Measurements from ENCODE around the gene DDX10.

The DDX10 gene

DNA sequence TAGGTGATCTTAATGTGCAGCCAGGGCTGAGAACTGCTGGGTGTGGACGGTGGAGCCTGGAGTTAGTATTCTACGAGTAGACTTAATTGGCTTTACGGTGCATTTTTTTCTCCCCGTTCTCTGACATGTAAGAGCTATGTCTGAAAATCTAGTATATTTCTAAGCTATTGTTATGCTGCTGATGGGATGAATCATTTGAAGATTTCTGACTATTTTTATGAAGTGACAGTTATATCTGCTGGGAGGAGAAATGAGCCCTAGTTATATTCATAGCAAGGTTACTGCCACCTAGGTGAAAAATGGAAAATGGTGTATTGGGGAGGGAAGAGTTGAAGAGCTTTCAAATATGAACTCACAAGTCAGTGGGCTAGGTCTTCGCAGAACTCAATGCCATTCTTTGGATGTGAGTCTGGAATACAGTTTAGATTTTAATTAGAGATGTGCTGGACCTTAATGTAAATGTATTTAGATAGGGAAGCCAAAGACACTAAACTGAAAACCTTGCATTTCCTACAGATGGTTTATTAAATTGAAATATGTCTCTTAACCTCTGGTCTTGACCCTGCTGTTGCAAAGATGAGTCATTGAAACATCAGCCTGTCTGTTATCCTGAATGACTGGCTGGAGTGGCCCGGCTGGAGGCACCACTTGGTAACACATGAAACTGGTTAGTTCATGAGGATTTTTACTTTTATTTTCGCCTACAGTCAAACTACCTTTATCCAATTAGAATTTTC is 293.7 kb downstream of the DDX10 start:
- no peak for DNase-seq

DNA sequence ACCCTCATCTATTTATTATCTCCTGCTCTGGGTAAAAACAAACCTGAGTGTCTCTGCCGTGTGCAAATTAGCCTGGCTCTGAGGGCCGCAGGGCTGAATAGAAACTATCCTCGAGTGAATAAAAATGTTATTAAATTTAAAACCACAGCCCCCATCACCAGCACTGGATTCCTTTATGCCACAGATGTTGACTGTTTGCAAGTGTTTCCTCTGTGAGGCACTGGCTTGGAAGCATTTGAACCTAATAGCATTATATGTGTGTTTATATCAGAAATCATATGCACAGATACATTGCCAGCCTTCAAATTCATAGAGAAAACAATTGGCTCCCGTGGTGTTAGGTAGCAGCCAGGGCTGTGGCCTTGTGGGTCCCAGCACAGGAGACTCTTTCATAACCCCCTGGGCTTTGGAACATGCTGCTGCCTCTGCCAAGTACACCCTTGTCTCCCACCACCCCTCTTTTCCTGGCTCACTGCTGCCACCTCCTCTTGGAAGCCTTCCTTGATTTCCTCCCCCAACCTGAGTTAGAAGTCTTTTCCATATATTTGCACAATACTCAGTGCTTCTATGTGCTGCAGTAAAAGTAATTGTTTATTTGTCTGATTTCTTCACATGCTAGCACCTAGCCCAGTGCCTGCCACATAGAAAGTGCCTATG is 294.4 kb downstream of the DDX10 start:
- DNase-seq = no peak

DNA sequence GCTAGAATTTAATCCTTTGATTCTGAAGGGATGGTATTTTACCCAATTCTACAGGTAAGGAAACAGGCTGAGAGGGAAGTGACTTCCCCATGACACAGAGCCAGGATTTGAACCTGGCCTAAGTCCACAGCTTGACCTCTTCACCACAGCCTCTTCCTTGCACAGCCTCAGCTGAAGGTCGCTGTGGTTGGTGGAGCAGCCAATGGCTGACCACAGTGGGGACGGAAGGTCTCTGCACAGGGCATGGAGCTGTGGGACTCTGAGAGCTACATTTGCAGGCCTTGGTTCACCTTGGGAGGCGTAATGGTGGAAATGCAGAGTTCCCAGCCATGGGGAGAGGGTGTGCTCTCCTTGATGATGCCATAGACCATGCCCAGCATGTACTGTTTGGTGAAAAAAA is 295.0 kb downstream of the DDX10 start:
- no peak for DNase-seq

DNA sequence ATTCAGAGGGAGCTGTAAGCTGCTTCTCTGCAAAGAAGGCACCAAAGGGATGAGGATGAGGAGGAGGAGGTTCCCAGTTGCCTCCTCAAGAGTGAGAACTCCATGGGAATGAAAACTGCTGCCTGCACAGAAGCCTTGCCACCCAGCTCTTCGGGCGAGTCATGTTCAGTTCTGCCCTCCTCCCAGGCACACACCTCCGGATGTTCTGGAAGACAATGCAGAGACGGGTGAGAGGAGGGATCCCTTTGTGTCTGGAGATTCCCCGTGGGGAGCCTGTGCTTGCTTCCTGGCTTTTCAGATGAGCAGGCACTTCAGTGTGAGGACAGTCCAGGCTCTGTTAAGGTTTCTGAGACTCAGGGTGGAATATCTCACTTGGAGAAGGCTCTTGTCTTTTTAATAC is 295.6 kb downstream of the DDX10 start:
- DNase-seq = no peak

DNA sequence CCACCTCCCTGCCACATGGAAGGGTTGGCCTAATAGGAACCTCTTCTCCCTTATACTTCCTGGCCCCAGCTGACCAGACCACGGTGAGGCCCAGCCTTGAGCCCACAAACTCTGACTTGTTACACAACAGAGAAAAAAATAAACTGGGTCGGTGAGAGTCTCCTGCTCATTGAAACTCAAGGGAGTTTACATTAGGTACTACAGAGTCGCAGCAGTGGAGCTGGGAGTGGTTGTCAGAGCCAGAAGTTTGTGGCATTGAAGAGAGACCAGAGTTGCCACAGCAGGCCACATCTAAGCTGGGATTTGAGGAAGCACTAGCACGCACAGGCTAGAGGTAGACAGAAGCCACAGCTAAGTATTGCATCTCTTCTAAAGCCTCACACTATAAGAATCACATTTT is 296.2 kb downstream of the DDX10 start:
- DNase-seq = no peak

DNA sequence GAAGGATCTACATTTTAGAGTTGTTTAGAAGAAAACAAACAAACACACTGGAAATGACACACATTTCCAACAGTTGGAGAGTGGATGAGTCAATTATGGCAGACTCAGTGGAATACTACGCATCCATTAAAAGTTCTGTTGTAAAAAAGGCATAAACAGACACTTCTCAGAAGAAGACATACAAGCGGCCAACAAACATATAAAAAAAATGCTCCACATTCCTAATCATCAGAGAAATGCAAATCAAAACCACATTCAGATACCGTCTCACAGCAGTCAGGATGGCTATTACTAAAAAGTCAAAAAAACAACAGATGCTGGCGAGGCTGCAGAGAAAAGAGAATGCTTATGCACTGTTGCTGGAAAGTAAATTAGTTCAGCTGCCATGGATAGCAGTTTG is 298.2 kb downstream of the DDX10 start:
- DNase-seq = no peak

DNA sequence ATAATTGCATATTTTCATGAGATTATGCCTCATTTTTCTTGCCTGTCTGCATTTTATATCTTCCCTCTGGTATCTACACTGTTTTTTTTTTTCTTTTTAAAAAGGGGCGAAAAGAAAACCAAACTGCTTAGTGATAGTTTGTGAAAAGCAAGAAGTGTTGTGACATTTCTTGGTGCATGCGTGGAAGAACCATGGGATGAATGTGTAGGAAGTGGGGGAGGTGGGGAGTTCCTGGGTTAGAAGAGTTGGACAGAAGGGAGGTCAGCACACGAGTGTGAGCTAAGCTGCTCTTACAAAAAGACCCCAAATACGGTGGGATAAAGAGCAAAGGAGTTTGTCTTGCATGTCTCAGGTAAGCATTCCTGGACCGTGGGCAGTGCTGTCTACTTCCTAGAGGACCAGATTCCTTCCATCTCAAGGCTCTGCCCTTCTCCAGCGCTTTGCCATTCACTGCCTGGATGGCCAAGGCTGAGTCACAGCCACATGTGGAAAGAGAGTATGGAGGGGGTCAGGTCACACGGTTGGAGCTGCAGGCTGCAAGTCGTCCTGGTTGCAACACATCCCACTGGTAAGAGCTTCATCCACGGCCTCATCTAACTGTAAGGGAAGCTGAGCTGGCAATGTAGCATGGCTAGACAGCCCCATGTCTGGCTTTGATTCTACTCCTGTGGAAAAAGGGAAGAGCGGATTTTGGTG is 300.6 kb downstream of the DDX10 start:
- DNase-seq = no peak

DNA sequence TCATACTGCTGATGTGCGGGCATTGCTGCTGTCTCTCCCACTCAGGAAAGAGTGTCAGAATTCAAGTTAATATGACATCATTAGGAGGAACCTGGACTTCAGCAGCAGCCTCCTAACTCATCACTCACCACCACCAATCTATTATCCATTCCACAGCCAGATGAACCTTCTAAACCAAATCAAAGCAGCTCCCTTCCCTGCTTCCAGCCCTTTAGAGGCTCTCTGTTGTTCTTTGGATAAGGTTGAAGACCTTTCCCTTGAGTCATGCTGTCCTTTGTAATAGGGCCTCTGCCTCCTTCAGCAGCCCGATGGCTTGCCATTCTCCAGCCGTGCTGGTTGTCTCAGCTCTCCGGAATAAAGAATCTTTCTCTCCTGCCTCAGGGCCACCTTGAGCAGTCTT is 301.3 kb downstream of the DDX10 start:
- DNase-seq = no peak

DNA sequence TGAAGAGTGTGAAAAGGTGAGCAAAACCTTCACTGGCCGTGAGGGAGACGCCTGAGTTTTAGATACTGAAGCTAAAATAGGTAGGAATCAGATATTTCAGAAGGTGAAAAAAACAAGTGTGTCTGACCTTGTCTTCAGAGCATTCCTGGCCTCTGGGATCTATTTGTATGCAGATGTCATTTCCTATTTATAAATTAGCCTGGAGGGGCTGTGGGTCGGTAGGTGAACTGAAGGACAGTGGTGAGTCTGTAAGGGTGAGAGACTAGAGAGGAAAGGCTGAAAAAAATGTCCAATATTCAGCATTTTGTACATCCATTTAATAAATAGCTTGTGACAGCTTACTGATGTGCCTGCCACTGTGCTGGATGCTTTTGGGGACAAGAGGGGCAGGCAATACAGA is 302.1 kb downstream of the DDX10 start:
- DNase-seq = no peak

DNA sequence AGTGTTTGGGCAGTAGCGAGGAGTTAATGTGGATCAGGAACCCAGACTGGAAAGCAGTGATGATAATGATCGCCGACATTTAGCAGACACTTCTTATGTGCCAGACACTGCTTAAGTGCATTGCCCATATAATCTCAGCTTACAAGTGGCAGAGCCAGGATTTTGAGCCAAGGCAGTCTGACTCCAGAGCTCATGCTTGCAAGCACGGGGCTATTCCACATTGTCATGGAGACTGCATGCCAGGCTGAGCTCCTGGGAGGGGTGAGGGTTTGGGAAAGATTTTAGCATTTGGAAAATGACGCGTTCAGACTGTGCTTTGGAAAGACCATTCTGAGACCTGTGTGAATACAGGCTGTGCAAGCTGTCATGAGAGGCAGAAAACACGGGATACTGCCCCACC is 302.7 kb downstream of the DDX10 start:
- peak; percentile 6 for DNase-seq

DNA sequence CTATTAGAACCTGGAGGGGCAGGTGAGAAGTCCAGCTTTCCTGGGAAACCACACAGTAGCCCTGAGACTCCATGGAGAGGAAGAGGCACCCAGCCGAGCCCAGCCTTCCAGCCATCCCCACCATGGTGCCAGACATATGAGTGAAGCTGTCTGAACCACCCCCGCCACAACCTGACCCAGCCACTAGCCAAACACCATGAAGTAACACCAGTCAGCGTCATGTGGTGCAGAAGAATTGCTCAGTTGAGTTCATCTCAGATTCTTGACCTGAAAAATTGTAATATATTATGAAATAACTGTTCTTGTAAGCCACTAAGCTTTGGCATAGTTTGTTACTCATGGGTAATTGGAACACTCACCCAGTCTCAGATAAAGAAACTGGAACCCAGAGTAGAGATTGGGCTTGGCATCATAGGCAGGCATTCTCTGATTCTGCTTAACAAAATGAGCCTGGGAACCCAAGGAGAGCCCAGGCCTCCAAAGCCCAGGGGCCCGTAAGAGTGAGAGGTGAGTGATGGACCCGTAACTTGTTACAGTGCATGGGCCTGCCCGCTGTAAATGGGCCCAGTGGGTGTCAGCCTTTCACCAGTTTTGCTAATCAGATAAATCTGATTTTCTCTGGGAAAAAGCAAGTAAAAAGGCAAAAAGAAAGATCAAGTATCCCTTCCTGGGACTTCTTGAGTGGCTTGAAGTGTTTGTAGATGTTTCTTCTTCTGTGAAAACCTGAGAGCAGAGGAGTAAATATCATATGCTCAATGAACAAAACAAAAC is 305.5 kb downstream of the DDX10 start:
- DNase-seq = no peak

DNA sequence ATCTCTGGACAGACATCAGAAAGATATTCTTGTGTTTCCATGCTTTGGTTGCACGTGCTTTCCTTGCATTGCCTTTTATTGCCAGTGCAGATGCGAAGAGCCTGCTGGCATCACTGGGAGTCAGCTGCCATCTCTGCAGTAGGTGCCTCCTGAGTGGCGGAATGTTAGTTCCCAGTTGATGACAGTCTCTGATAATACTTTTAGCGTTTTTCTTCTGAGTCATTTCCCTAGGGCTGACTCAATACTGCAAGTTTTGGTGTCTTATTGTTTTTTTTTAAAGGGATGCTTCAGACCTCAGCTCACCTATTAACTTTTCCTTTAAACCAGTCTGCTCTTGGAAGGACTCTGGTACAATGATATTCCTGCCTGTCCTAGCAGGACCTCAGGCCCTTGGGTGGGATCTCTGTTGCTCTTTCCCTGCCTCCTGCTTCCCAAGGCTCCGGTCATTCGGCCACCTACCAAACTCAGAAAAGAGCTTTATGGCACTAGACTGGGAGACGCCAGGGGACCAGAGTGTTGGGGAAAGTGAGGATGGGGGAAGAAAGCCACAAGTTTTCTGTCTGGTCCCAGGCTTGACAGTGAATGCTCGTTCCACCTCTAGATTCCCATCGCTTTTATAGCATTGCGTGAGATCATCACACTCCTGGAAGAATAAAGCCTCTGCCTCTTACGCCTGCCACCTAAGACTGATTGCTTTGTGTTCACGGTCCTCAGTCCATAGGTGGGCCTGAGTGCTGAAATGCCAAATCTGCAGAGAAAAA is 308.7 kb downstream of the DDX10 start:
- DNase-seq = no peak

DNA sequence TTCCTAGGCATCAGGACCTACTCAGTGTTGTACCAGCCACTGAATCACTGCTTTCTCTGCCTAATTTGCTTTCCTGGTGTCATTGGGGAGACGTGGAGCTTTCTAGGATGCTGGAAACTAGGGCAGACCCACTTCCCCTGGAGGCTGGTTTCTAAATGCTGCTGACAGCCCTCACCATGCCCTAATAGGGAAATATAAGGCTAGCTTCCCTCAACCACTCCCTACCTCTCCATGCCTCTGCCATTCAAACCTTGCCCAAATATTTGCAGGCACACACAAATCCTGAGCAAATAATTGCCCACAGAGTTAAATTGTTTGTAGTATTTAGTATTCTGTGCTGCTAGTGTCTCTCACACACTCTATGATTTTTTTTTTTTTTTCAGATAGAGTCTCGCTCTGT is 310.2 kb downstream of the DDX10 start:
- DNase-seq = no peak

DNA sequence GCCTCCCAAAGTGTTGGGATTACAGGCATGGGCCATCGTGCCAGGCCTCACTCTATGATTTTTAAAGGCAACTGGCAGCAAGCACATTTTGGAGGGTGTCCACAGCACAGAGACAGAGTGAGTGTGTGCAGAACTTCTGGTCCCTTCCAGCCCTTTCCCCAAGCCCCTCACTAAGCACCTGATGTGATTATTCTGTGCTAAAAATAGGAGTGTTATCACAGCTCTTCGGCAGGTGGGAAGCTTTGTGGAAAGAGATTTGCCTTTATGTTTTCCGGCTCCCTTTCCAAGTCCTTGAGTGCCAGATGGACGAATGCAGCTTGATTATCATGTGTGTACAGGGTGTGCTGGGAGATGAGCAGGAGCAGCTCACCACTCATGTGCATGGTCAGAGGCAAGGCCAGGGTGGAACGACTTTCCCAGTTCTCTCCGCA is 310.8 kb downstream of the DDX10 start:
- peak; percentile 86 for DNase-seq

DNA sequence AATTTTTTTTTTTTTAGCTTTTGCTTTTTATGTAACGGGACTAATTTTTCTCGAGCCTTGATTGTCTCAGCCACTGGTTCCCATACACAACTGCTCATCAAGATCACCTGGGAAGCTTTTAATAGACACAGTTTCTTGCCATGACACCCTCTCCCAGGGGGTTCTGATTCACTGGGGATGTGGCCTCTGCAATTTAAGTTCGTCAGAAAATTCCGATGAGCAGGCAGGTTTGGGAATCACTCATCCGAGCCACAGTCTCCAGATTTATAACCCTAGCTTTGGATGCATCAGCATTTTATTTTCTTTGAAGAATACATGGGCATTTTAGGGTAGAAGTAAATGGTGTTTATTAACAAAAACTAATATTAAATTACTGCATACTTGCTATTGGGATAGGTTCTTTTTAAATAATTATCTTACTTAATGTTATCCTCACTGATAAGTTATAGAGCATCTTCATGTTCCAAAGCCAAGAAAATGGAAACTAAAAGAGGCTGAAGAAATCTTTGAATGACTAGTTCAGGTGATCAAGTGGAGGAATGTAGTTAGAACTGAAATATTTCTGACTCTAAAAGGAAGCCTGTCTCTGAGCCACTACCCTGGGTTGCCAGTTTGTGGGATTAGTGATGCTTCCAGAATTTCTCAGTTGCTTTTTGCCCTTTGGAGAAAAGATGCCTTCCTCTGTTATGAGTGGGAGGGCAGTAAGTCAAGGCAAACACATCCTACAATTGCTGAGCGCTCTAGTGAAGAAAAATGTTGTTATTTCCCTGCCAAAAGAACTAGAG is 319.0 kb downstream of the DDX10 start:
- no peak for DNase-seq

DNA sequence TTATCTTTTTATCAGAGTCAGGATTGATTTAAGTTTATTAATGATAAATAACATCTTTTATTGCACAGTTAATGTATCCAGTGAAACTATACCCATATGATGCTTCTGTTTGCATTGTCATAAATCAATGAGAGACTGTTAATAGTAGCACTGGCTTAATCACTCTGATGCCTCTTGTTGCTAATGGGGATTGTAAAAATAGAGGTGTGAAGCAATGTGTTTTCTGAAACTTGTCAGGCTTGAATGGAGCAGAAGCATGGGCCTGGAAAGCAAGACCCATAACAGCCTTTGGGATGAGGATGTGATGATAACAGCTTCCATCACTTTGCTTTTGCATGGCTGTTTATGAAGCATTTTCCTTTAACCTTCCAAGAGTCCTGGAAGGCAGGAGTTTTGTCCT is 319.7 kb downstream of the DDX10 start:
- DNase-seq = no peak

DNA sequence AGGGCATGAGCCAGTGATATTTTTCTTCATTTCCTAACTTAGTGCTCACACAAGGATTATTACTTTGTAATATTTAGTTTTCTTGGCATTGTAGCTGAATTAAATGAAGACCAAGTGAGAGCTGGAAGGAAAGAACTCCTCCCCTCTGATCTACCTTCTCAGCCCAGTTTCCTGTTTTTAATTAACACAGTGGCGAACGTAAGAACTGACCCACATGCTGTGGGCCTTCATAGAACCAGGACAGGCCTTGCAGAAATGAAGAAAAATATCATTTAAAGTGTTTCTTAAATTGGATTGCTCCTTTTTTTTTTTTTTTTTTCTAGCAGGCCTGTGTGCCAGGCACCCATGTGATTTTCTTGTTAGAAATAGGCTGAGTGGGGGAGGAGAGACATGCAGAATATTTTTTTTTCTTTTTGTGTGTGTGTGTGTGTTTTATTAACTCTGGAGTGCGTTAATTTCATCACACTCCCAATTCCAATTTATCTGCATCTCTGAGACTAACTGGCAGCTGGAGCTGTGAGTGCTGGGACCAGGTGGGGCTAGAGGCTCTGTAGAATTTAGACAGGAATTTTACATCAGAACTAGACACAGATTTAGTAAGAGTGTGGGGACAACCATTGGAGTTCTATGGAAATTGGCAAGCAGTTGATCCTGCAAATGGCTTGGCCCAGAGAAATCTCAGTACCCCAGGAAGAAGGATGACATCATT is 320.5 kb downstream of the DDX10 start:
- DNase-seq = no peak

DNA sequence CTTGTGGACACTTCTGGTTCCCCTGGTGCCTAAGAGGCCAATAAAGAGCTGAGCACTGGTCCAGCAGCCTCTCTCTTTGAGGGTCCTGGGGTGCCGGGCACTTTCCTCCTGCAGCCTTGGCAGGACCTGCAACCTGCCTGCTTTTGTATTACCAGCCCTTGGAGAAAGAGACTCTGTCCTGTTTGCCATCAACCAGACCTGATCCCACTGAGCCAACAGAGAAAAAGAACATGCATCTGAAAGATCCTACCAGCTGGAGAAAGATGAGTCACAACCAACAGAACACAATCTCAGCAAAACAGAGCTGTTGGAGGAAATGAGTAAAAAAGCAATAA is 321.0 kb downstream of the DDX10 start:
- DNase-seq = no peak

All from NCI-H1105 treated with DMSO at 0.1 percent for 48 hours (cell line).